ENCODE data around the gene CHRM5. TPM values are rescaled to one million over a fixed set of nuclear protein-coding genes. Genes with fewer than 3 reads are reported as not detected.
"Not testable (repeated sequence)": the region's sequence is repeated elsewhere in the genome, so short reads cannot be mapped to it uniquely, and the experiment has no call there.

The CHRM5 gene
- total RNA-seq, 2 experiments from 2014 or later = not detected

- no peak overlapping the region for H3K27ac Mint-ChIP-seq
- no peaks in the 10 kb centered on the region for H3K36me3 Mint-ChIP-seq (ENCODE audit: low read depth)
- H3K9me3 Mint-ChIP-seq = no peaks in the 10 kb centered on the region
- CTCF ChIA-PET = interaction anchor here (0.5 to 1.1 kb wide), 4 partner anchors 198 to 1002 kb away, joined by 3 to 4 read pairs (median 3); no protein-coding TSS in a partner anchor
- no peaks in the 10 kb centered on the region for H3K4me1 Mint-ChIP-seq
- H3K4me3 Mint-ChIP-seq = no peak overlapping the region
- DNase-seq = no peak
- H3K27me3 Mint-ChIP-seq = no peaks in the 10 kb centered on the region
- POLR2A ChIA-PET = interaction anchor here (0.6 kb wide), 1 partner anchor 22 kb away, joined by 3 read pairs; no protein-coding TSS in a partner anchor
These were observed 4.2 kb upstream of the CHRM5 start for GRCh38 chr15:33963831-33964664.

- Mint-ChIP-seq H3K4me1 (no peaks in the 10 kb centered on the region), H3K27ac (no peak overlapping the region), H3K4me3 (no peak overlapping the region), H3K27me3 (no peaks in the 10 kb centered on the region), H3K36me3 (ENCODE audit: low read depth) (no peaks in the 10 kb centered on the region), H3K9me3 (no peaks in the 10 kb centered on the region)
- ChIA-PET CTCF (interaction anchor here (0.5 to 1.1 kb wide), 2 partner anchors 200 to 230 kb away, joined by 3 to 4 read pairs; no protein-coding TSS in a partner anchor), POLR2A (no interaction called here)
- no peak for DNase-seq
These were observed 3.6 kb upstream of the CHRM5 start for GRCh38 chr15:33964665-33965040.

GRCh38 chr15:33968821-33969220 is 524 bp downstream of the CHRM5 start:
- DNase-seq = no peak
- Mint-ChIP-seq H3K27ac (no peak overlapping the region), H3K36me3 (ENCODE audit: low read depth) (no peaks in the 10 kb centered on the region), H3K4me1 (no peaks in the 10 kb centered on the region), H3K9me3 (no peaks in the 10 kb centered on the region), H3K4me3 (no peak overlapping the region), H3K27me3 (no peaks in the 10 kb centered on the region)
- ChIA-PET CTCF (no interaction called here), POLR2A (no interaction called here)

GRCh38 chr15:33971811-33972210 is 3.5 kb downstream of the CHRM5 start:
- POLR2A ChIA-PET = no interaction called here
- Mint-ChIP-seq H3K27me3 (no peaks in the 10 kb centered on the region), H3K36me3 (ENCODE audit: low read depth) (no peaks in the 10 kb centered on the region), H3K27ac (no peak overlapping the region), H3K9me3 (no peaks in the 10 kb centered on the region), H3K4me1 (no peaks in the 10 kb centered on the region), H3K4me3 (no peak overlapping the region)
- no peak for DNase-seq
- CTCF ChIA-PET = no interaction called here

- Mint-ChIP-seq H3K27ac (no peak overlapping the region), H3K36me3 (ENCODE audit: low read depth) (no peaks in the 10 kb centered on the region), H3K27me3 (no peaks in the 10 kb centered on the region), H3K9me3 (no peaks in the 10 kb centered on the region), H3K4me1 (peaks cover 4% of the 10 kb centered on the region), H3K4me3 (no peak overlapping the region)
- no peak for DNase-seq
- ChIA-PET CTCF (interaction anchor here (0.8 kb wide), 1 partner anchor 9 kb away, joined by 3 read pairs; no protein-coding TSS in a partner anchor), POLR2A (no interaction called here)
These were observed 6.8 kb downstream of the CHRM5 start for GRCh38 chr15:33975022-33975565.

GRCh38 chr15:33980159-33980558 is 11.9 kb downstream of the CHRM5 start:
- H3K27me3 Mint-ChIP-seq = no peaks in the 10 kb centered on the region
- ChIA-PET CTCF (interaction anchor here (0.6 kb wide), 1 partner anchor 913 kb away, joined by 5 read pairs; no protein-coding TSS in a partner anchor), POLR2A (no interaction called here)
- DNase-seq = no peak
- no peaks in the 10 kb centered on the region for H3K9me3 Mint-ChIP-seq
- no peak overlapping the region for H3K27ac Mint-ChIP-seq
- H3K36me3 Mint-ChIP-seq (ENCODE audit: low read depth) = no peaks in the 10 kb centered on the region
- peaks cover 7% of the 10 kb centered on the region for H3K4me1 Mint-ChIP-seq
- H3K4me3 Mint-ChIP-seq = no peak overlapping the region

- H3K4me3 Mint-ChIP-seq = no peak overlapping the region
- no peaks in the 10 kb centered on the region for H3K27me3 Mint-ChIP-seq
- H3K36me3 Mint-ChIP-seq (ENCODE audit: low read depth) = no peaks in the 10 kb centered on the region
- no peak overlapping the region for H3K27ac Mint-ChIP-seq
- no peak for DNase-seq
- ChIA-PET POLR2A (no interaction called here), CTCF (no interaction called here)
- H3K4me1 Mint-ChIP-seq = peaks cover 7% of the 10 kb centered on the region
- no peaks in the 10 kb centered on the region for H3K9me3 Mint-ChIP-seq
These were observed 14.2 kb downstream of the CHRM5 start for GRCh38 chr15:33982516-33982915.

GRCh38 chr15:33985287-33985686 is 17.0 kb downstream of the CHRM5 start:
- Mint-ChIP-seq H3K36me3 (ENCODE audit: low read depth) (no peaks in the 10 kb centered on the region), H3K27ac (no peak overlapping the region), H3K4me3 (no peak overlapping the region), H3K9me3 (no peaks in the 10 kb centered on the region), H3K27me3 (no peaks in the 10 kb centered on the region), H3K4me1 (peaks cover 3% of the 10 kb centered on the region)
- CTCF ChIA-PET = no interaction called here
- no peak for DNase-seq
- POLR2A ChIA-PET = no interaction called here

GRCh38 chr15:33985751-33986150 is 17.5 kb downstream of the CHRM5 start:
- POLR2A ChIA-PET = no interaction called here
- H3K27me3 Mint-ChIP-seq = no peaks in the 10 kb centered on the region
- peaks cover 3% of the 10 kb centered on the region for H3K4me1 Mint-ChIP-seq
- CTCF ChIA-PET = no interaction called here
- no peak for DNase-seq
- H3K9me3 Mint-ChIP-seq = no peaks in the 10 kb centered on the region
- H3K27ac Mint-ChIP-seq = no peak overlapping the region
- no peak overlapping the region for H3K4me3 Mint-ChIP-seq
- no peaks in the 10 kb centered on the region for H3K36me3 Mint-ChIP-seq (ENCODE audit: low read depth)

- CTCF ChIA-PET = no interaction called here
- Mint-ChIP-seq H3K4me3 (no peak overlapping the region), H3K27ac (no peak overlapping the region), H3K36me3 (ENCODE audit: low read depth) (no peaks in the 10 kb centered on the region), H3K4me1 (peaks cover 3% of the 10 kb centered on the region), H3K27me3 (no peaks in the 10 kb centered on the region), H3K9me3 (no peaks in the 10 kb centered on the region)
- DNase-seq = no peak
- POLR2A ChIA-PET = no interaction called here
These were observed 19.1 kb downstream of the CHRM5 start for GRCh38 chr15:33987444-33987843.

GRCh38 chr15:33988384-33988783 is 20.1 kb downstream of the CHRM5 start:
- peaks cover 3% of the 10 kb centered on the region for H3K4me1 Mint-ChIP-seq
- CTCF ChIA-PET = no interaction called here
- no peaks in the 10 kb centered on the region for H3K9me3 Mint-ChIP-seq
- H3K36me3 Mint-ChIP-seq (ENCODE audit: low read depth) = no peaks in the 10 kb centered on the region
- POLR2A ChIA-PET = no interaction called here
- no peaks in the 10 kb centered on the region for H3K27me3 Mint-ChIP-seq
- H3K27ac Mint-ChIP-seq = no peak overlapping the region
- H3K4me3 Mint-ChIP-seq = no peak overlapping the region
- no peak for DNase-seq

GRCh38 chr15:33994005-33994615 is 25.8 kb downstream of the CHRM5 start:
- DNase-seq = no peak
- no peak overlapping the region for H3K27ac Mint-ChIP-seq
- H3K4me1 Mint-ChIP-seq = no peaks in the 10 kb centered on the region
- ChIA-PET CTCF (no interaction called here), POLR2A (no interaction called here)
- H3K9me3 Mint-ChIP-seq = no peaks in the 10 kb centered on the region
- no peaks in the 10 kb centered on the region for H3K27me3 Mint-ChIP-seq
- no peak overlapping the region for H3K4me3 Mint-ChIP-seq
- H3K36me3 Mint-ChIP-seq (ENCODE audit: low read depth) = no peaks in the 10 kb centered on the region

- H3K27me3 Mint-ChIP-seq; H3K4me3 Mint-ChIP-seq; H3K9me3 Mint-ChIP-seq; H3K27ac Mint-ChIP-seq; H3K36me3 Mint-ChIP-seq (ENCODE audit: low read depth); POLR2A ChIA-PET; H3K4me1 Mint-ChIP-seq; DNase-seq; CTCF ChIA-PET: not testable (repeated sequence)
These were observed 27.4 kb downstream of the CHRM5 start for GRCh38 chr15:33995666-33996065.

GRCh38 chr15:34001536-34001935 is 33.2 kb downstream of the CHRM5 start:
- DNase-seq = no peak
- ChIA-PET CTCF (no interaction called here), POLR2A (no interaction called here)
- Mint-ChIP-seq H3K4me3 (no peak overlapping the region), H3K4me1 (no peaks in the 10 kb centered on the region), H3K9me3 (no peaks in the 10 kb centered on the region), H3K27ac (no peak overlapping the region), H3K36me3 (ENCODE audit: low read depth) (peaks cover 2% of the 10 kb centered on the region), H3K27me3 (no peaks in the 10 kb centered on the region)
